ENCODE measurements around the gene FNDC3B. TPM values are rescaled to one million over a fixed set of nuclear protein-coding genes. Genes with fewer than 3 reads are reported as not detected.

Gene FNDC3B
- total RNA-seq, 1 experiment from 2014 or later = 48.6 TPM

GRCh38 chr3:172107403-172107802 is 68.0 kb downstream of the FNDC3B start:
- H3K36me3 ChIP-seq (ENCODE audit: low read depth, low read length) = no peaks in the 10 kb centered on the region; the same call in 1 of the 2 replicates
- DNase-seq = no peak
- no peak overlapping the region for H3K9ac ChIP-seq (ENCODE audit: low read length)
- no peak overlapping the region for H2AFZ ChIP-seq (ENCODE audit: low read length)
- no peaks in the 10 kb centered on the region for H3K9me2 ChIP-seq (replicated peaks; ENCODE audit: low read length)
- H3K4me3 ChIP-seq (ENCODE audit: low read length) = no peak overlapping the region
- BruUV-seq (replicated peaks) = no TSS peak
- POLR2A ChIA-PET (ENCODE audit: unreplicated experiment) = no interaction called here
- H3K9me3 ChIP-seq (ENCODE audit: low read length) = no peaks in the 10 kb centered on the region
- ATAC-seq = no peak
- intact Hi-C loops (cut with micrococcal nuclease) = no loop called here
- no peaks in the 10 kb centered on the region for H3K4me1 ChIP-seq (ENCODE audit: insufficient read depth, low read length)
- H3F3A ChIP-seq (ENCODE audit: low read length, unreplicated experiment) = no peaks in the 10 kb centered on the region
- H3K79me2 ChIP-seq (ENCODE audit: low read length) = peaks cover 92% of the 10 kb centered on the region
- TF ChIP-seq EZH2 (IDR thresholded peaks at IDR 0.05; ENCODE audit: low read length, unreplicated experiment) = no peak
- TF ChIP-seq EZH2phosphoT487 (IDR thresholded peaks at IDR 0.05; ENCODE audit: borderline replicate concordance, low read length) = no peak
- TF ChIP-seq, protein P1, sequence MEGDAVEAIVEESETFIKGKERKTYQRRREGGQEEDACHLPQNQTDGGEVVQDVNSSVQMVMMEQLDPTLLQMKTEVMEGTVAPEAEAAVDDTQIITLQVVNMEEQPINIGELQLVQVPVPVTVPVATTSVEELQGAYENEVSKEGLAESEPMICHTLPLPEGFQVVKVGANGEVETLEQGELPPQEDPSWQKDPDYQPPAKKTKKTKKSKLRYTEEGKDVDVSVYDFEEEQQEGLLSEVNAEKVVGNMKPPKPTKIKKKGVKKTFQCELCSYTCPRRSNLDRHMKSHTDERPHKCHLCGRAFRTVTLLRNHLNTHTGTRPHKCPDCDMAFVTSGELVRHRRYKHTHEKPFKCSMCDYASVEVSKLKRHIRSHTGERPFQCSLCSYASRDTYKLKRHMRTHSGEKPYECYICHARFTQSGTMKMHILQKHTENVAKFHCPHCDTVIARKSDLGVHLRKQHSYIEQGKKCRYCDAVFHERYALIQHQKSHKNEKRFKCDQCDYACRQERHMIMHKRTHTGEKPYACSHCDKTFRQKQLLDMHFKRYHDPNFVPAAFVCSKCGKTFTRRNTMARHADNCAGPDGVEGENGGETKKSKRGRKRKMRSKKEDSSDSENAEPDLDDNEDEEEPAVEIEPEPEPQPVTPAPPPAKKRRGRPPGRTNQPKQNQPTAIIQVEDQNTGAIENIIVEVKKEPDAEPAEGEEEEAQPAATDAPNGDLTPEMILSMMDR (conservative IDR thresholded peaks at IDR 0.05; ENCODE audit: low read depth, low read length) = no peak
- CTCF ChIA-PET = no interaction called here
- no peaks in the 10 kb centered on the region for H3K27me3 ChIP-seq (ENCODE audit: low read length)
- no peak overlapping the region for H3K4me2 ChIP-seq (ENCODE audit: low read length)
- peaks cover 24% of the 10 kb centered on the region; the same call in 1 of the 2 replicates for H4K20me1 ChIP-seq (ENCODE audit: low read length)
- H3K27ac ChIP-seq (ENCODE audit: low read length) = no peak overlapping the region

DNA sequence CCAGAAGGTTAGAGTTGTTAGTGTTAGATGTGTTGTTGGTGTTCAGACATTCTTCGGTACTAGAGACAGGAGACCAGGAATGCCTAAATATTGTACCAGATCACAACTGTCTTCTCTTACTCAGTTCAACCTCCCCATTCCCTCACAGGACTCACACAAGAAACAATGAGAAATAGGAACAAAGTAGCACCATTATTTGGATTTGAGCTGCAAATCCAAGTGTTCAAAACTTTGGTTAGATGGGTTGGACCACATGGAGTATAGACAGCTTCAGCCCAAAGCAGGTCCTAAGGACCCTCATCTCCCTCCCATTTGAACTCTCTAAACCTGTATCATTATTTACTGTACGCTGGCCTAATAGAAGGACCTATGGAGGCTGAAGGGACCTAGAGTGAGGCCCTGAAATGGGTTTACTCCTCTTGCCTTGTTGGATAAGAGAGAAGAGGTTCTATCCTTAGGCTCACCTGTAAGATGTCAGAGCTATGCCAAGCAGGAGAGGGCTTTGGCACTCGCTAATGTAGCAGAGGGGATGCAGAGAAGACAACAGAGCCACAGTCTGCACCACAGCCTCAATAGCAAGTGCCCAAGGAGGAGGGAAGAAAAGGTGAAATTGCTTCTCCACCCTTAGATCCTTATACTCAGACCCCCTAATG is 70.9 kb downstream of the FNDC3B start:
- ChIA-PET POLR2A (ENCODE audit: unreplicated experiment) (no interaction called here), CTCF (no interaction called here)
- no peak overlapping the region for H3K9ac ChIP-seq (ENCODE audit: low read length)
- no peaks in the 10 kb centered on the region for H3K9me3 ChIP-seq (ENCODE audit: low read length)
- H3K4me2 ChIP-seq (ENCODE audit: low read length) = no peak overlapping the region
- intact Hi-C loops (cut with micrococcal nuclease) = no loop called here
- DNase-seq = no peak
- no peaks in the 10 kb centered on the region for H3K9me2 ChIP-seq (replicated peaks; ENCODE audit: low read length)
- H3K4me3 ChIP-seq (ENCODE audit: low read length) = no peak overlapping the region
- no peaks in the 10 kb centered on the region for H3F3A ChIP-seq (ENCODE audit: low read length, unreplicated experiment)
- no peak overlapping the region for H3K27ac ChIP-seq (ENCODE audit: low read length)
- no peak overlapping the region for H2AFZ ChIP-seq (ENCODE audit: low read length)
- H3K27me3 ChIP-seq (ENCODE audit: low read length) = no peaks in the 10 kb centered on the region
- H4K20me1 ChIP-seq (ENCODE audit: low read length) = peaks cover 7% of the 10 kb centered on the region; the same call in 1 of the 2 replicates
- H3K79me2 ChIP-seq (ENCODE audit: low read length) = peaks cover 70% of the 10 kb centered on the region
- no TSS peak for BruUV-seq (replicated peaks)
- TF ChIP-seq, protein P1 (conservative IDR thresholded peaks at IDR 0.05; ENCODE audit: low read depth, low read length) = no peak
- TF ChIP-seq EZH2 (IDR thresholded peaks at IDR 0.05; ENCODE audit: low read length, unreplicated experiment) (no peak), EZH2phosphoT487 (IDR thresholded peaks at IDR 0.05; ENCODE audit: borderline replicate concordance, low read length) (no peak)
- H3K36me3 ChIP-seq (ENCODE audit: low read depth, low read length) = peaks cover 9% of the 10 kb centered on the region; the same call in 1 of the 2 replicates
- no peak for ATAC-seq
- H3K4me1 ChIP-seq (ENCODE audit: insufficient read depth, low read length) = no peaks in the 10 kb centered on the region

DNA sequence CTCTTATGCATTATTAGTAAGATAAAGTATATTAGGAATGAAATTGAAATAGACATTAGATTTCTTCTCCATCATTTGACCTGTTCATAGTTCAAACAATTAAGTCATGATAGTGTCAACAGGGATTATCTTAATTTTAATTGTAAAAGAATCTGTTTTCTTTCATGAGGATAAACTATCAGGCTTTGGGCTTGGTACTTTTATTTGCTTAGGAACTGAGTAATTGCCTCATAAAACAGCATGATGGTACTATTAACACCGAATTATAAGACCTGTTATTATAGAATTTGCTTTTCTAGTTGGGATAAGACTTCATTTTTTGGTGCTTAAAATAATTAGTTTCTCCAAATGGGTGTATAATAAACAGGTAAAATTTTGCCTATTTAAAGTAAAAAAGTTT is 71.8 kb downstream of the FNDC3B start:
- H3K27me3 ChIP-seq (ENCODE audit: low read length) = no peaks in the 10 kb centered on the region
- no peak for ATAC-seq
- ChIA-PET CTCF (no interaction called here), POLR2A (ENCODE audit: unreplicated experiment) (no interaction called here)
- intact Hi-C loops (cut with micrococcal nuclease) = no loop called here
- no peak overlapping the region for H3K4me2 ChIP-seq (ENCODE audit: low read length)
- no peak overlapping the region for H3K9ac ChIP-seq (ENCODE audit: low read length)
- H3K4me3 ChIP-seq (ENCODE audit: low read length) = no peak overlapping the region
- no peak for DNase-seq
- H3F3A ChIP-seq (ENCODE audit: low read length, unreplicated experiment) = no peaks in the 10 kb centered on the region
- TF ChIP-seq, protein P1 (conservative IDR thresholded peaks at IDR 0.05; ENCODE audit: low read depth, low read length) = no peak
- TF ChIP-seq EZH2phosphoT487 (IDR thresholded peaks at IDR 0.05; ENCODE audit: borderline replicate concordance, low read length) (no peak), EZH2 (IDR thresholded peaks at IDR 0.05; ENCODE audit: low read length, unreplicated experiment) (no peak)
- no peaks in the 10 kb centered on the region for H3K4me1 ChIP-seq (ENCODE audit: insufficient read depth, low read length)
- H2AFZ ChIP-seq (ENCODE audit: low read length) = no peak overlapping the region
- H3K9me2 ChIP-seq (replicated peaks; ENCODE audit: low read length) = no peaks in the 10 kb centered on the region
- H3K79me2 ChIP-seq (ENCODE audit: low read length) = peaks cover 60% of the 10 kb centered on the region
- H3K9me3 ChIP-seq (ENCODE audit: low read length) = no peaks in the 10 kb centered on the region
- peaks cover 18% of the 10 kb centered on the region for H3K36me3 ChIP-seq (ENCODE audit: low read depth, low read length)
- H4K20me1 ChIP-seq (ENCODE audit: low read length) = peaks cover 7% of the 10 kb centered on the region; the same call in 1 of the 2 replicates
- no peak overlapping the region for H3K27ac ChIP-seq (ENCODE audit: low read length)
- no TSS peak for BruUV-seq (replicated peaks)
